Measurements from ENCODE around the gene AGBL1. TPM values are rescaled to one million over a fixed set of nuclear protein-coding genes. Genes with fewer than 3 reads are reported as not detected.

AGBL1 gene
- total and polyA plus RNA-seq, 2 experiments from 2014 or later: not detected

DNA sequence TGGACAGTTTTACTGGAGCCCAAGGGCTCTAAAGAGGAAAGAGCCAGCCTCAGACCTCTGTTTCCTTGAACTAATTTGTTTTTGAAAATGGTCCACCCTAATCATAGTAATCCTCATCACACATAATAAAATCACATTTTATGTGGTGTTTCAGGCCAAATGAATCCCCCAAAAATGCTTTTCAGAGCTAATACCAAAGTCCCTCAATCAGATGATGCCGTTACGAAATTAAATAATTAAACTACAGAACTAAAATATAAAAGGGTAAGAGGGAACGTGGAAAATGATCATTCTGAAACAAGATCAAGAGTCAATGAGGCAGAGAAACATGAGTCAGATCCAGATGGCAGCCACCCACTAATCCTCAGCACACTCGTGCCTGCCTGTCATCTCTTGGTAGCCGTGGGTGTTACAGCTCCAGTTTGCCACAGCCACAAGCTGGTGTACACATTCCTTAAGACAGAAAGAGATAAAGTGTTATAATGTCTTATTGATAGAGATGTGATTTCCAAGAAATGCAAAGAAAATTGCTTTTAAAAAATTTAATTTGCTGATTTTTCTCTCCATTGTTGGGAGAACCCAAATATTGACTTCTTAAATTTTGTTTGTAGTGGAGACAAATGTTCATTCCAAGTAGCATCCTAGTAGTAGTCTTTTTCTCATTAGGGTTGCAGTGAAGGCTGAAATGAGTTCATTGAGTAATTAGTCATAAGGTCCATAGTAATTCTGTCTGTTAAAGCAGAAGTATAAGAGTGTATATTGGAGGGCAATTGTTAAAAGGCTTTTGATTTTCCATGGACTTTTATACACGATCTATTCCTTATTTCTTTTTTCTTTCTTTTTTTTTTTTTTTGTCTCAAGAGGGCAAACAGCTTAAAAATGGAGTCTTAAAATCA is 104.2 kb downstream of the AGBL1 start:
- no peak for TF ChIP-seq EZH2 (IDR thresholded peaks at IDR 0.05; ENCODE audit: insufficient read depth, poor library complexity, severe bottlenecking)
- TF ChIP-seq EZH2phosphoT487 (IDR thresholded peaks at IDR 0.05; ENCODE audit: insufficient read depth, low read depth): no peak
- Histone ChIP-seq H3K27me3 (replicated peaks; ENCODE audit: insufficient read depth) (no peaks in the 10 kb centered on the region), H3K9me2 (ENCODE audit: insufficient read depth) (no peaks in the 10 kb centered on the region), H4K20me1 (ENCODE audit: insufficient read depth) (no peaks in the 10 kb centered on the region), H3K4me2 (ENCODE audit: unreplicated experiment) (no peak overlapping the region), H3K4me3 (no peak overlapping the region), H3F3A (ENCODE audit: insufficient read depth) (no peaks in the 10 kb centered on the region), H3K27ac (no peak overlapping the region), H3K36me3 (ENCODE audit: low read depth) (no peaks in the 10 kb centered on the region), H3K9me3 (ENCODE audit: low read depth) (no peaks in the 10 kb centered on the region), H3K4me1 (ENCODE audit: insufficient read depth) (no peaks in the 10 kb centered on the region), H3K9ac (no peak overlapping the region), H2AFZ (no peak overlapping the region), H3K79me2 (ENCODE audit: insufficient read depth) (no peaks in the 10 kb centered on the region)
- in situ Hi-C loops (cut with MboI): no loop called here
- WGBS, 2 experiments (ENCODE audit: low coverage in 1 of 2, low lambda C conversion rate in 2 of 2, missing lambda C conversion rate in 2 of 2): 1 to 5% methylated on average over 6 of the region's 6 CpGs
- no peak for DNase-seq

DNA sequence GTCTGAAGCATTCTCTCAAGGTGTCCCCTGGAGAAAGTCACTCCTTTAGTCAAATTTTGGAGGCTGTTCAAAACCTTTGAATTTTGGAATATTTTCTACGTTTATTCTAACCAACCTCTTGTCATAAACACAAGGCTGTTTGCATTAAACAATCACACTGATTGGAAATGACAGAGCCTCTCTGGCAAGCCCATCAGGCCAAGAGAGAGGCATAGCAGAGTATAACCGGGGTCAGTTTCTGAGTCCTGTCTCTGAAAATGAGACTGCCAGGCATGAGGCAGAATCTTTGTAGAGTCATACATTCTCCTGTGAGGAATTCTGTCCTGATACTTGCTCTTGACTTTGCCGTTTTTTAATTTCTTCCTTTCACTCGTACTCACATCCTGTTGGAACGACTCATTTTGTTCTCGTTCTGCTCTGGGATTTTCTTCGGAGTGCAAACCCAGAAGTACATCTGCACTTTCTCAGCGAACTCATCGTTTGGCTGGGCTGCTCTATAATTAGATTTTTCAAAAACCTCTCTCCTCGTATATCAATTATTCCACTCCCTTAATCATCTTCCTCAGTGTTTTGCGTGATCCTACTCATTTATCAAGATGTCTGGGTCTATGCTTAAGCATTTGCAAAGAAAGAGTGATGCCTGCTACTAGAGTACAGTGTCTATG is 114.2 kb downstream of the AGBL1 start:
- Histone ChIP-seq H3K4me2 (ENCODE audit: unreplicated experiment) (no peak overlapping the region), H3F3A (ENCODE audit: insufficient read depth) (no peaks in the 10 kb centered on the region), H3K27me3 (replicated peaks; ENCODE audit: insufficient read depth) (no peaks in the 10 kb centered on the region), H3K4me1 (ENCODE audit: insufficient read depth) (no peaks in the 10 kb centered on the region), H2AFZ (no peak overlapping the region), H3K79me2 (ENCODE audit: insufficient read depth) (no peaks in the 10 kb centered on the region), H3K4me3 (no peak overlapping the region), H3K27ac (no peak overlapping the region), H3K9me2 (ENCODE audit: insufficient read depth) (no peaks in the 10 kb centered on the region), H4K20me1 (ENCODE audit: insufficient read depth) (no peaks in the 10 kb centered on the region), H3K36me3 (ENCODE audit: low read depth) (no peaks in the 10 kb centered on the region), H3K9me3 (ENCODE audit: low read depth) (no peaks in the 10 kb centered on the region), H3K9ac (no peak overlapping the region)
- 2% methylated on average over 11 of the region's 11 CpGs for WGBS, 2 experiments (ENCODE audit: low coverage in 1 of 2, low lambda C conversion rate in 2 of 2, missing lambda C conversion rate in 2 of 2)
- DNase-seq: no peak
- in situ Hi-C loops (cut with MboI): no loop called here
- TF ChIP-seq EZH2phosphoT487 (IDR thresholded peaks at IDR 0.05; ENCODE audit: insufficient read depth, low read depth): no peak
- no peak for TF ChIP-seq EZH2 (IDR thresholded peaks at IDR 0.05; ENCODE audit: insufficient read depth, poor library complexity, severe bottlenecking)

DNA sequence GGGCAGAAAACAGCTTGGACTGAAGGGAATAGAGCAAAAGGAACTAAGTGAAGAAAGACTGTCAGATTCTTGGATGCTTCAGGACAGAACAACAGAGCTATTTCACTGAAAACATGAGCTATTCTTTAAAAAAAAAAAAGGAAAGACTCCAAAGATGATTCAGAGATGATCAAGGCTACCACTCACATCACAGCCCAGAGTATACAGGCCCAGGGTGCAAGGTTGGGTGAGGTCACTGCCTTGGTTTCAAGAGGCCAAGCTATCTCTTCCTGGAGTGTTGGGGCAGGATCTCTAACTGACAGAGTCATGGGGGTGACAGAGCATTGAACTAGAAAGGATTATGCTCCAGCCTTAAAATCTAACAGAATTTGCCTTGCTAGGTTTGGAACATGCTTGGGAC is 118.1 kb downstream of the AGBL1 start:
- DNase-seq: no peak
- Histone ChIP-seq H3K4me3 (no peak overlapping the region), H3F3A (ENCODE audit: insufficient read depth) (no peaks in the 10 kb centered on the region), H4K20me1 (ENCODE audit: insufficient read depth) (no peaks in the 10 kb centered on the region), H3K9ac (no peak overlapping the region), H3K27ac (no peak overlapping the region), H3K9me3 (ENCODE audit: low read depth) (no peaks in the 10 kb centered on the region), H3K79me2 (ENCODE audit: insufficient read depth) (no peaks in the 10 kb centered on the region), H2AFZ (no peak overlapping the region), H3K27me3 (replicated peaks; ENCODE audit: insufficient read depth) (no peaks in the 10 kb centered on the region), H3K4me2 (ENCODE audit: unreplicated experiment) (no peak overlapping the region), H3K9me2 (ENCODE audit: insufficient read depth) (no peaks in the 10 kb centered on the region), H3K4me1 (ENCODE audit: insufficient read depth) (no peaks in the 10 kb centered on the region), H3K36me3 (ENCODE audit: low read depth) (no peaks in the 10 kb centered on the region)
- no peak for TF ChIP-seq EZH2 (IDR thresholded peaks at IDR 0.05; ENCODE audit: insufficient read depth, poor library complexity, severe bottlenecking)
- no peak for TF ChIP-seq EZH2phosphoT487 (IDR thresholded peaks at IDR 0.05; ENCODE audit: insufficient read depth, low read depth)
- in situ Hi-C loops (cut with MboI): no loop called here

DNA sequence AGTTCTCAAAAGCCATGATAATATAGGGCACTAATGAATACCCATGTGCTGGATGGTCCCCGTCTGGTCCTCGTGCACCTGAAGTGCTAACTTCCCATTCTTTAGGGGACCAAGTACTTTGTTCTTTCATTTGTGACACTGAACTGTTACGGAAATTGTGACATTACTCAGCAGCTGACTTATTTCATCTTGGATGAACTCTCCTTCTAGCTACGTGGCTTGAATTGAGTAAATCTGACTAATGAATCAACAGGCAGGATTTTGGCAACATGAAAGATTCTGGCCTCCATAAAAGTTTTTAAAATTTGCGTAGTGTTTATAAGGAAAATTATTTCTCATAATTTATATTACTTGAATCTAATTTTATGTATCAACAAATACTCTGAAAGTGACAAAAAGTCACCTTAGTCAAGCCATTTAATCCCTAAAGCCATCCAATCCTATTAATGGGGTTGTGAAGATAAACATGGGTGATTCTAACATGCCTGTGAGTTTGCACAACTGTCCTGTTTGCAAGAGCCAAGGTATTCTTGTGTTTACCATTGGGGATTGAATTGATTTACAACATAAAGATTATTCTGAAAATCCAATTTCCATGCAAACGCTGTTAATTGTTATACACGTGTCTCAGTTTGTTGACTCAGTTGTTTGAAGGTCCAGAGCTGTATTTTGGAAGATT is 119.9 kb downstream of the AGBL1 start:
- in situ Hi-C loops (cut with MboI): no loop called here
- no peak for DNase-seq
- Histone ChIP-seq H3K9me2 (ENCODE audit: insufficient read depth) (no peaks in the 10 kb centered on the region), H3K9ac (no peak overlapping the region), H3K4me1 (ENCODE audit: insufficient read depth) (no peaks in the 10 kb centered on the region), H3K27me3 (replicated peaks; ENCODE audit: insufficient read depth) (no peaks in the 10 kb centered on the region), H2AFZ (no peak overlapping the region), H3F3A (ENCODE audit: insufficient read depth) (no peaks in the 10 kb centered on the region), H4K20me1 (ENCODE audit: insufficient read depth) (no peaks in the 10 kb centered on the region), H3K9me3 (ENCODE audit: low read depth) (no peaks in the 10 kb centered on the region), H3K4me2 (ENCODE audit: unreplicated experiment) (no peak overlapping the region), H3K36me3 (ENCODE audit: low read depth) (no peaks in the 10 kb centered on the region), H3K27ac (no peak overlapping the region), H3K79me2 (ENCODE audit: insufficient read depth) (no peaks in the 10 kb centered on the region), H3K4me3 (no peak overlapping the region)
- 10 to 13% methylated on average over 7 of the region's 7 CpGs for WGBS, 2 experiments (ENCODE audit: low coverage in 1 of 2, low lambda C conversion rate in 2 of 2, missing lambda C conversion rate in 2 of 2)
- no peak for TF ChIP-seq EZH2phosphoT487 (IDR thresholded peaks at IDR 0.05; ENCODE audit: insufficient read depth, low read depth)
- no peak for TF ChIP-seq EZH2 (IDR thresholded peaks at IDR 0.05; ENCODE audit: insufficient read depth, poor library complexity, severe bottlenecking)

Data from GM23248 (cell line).